ENCODE results near the gene SYT1.

- TF ChIP-seq CTCF (IDR thresholded peaks at IDR 0.05) (no peak), POLR2A (IDR thresholded peaks at IDR 0.05) (no peak), POLR2AphosphoS5 (IDR thresholded peaks at IDR 0.05) (no peak), EP300 (IDR thresholded peaks at IDR 0.05) (no peak)
Observed at GRCh38 chr12:79140711-79141110, 276.1 kb downstream of the SYT1 start.

Measured in sigmoid colon (tissue), 4 donors.